DND-41 (cell line): ENCODE measurements around the gene AMDHD2.
"Not testable (repeated sequence)": the region's sequence is repeated elsewhere in the genome, so short reads cannot be mapped to it uniquely, and the experiment has no call there.

ENCODE experiments used
- CTCF ChIP-seq: IDR thresholded peaks from 2 replicates; pipeline ENCODE4 v1.5.1; 2012; ENCODE audit warnings: borderline replicate concordance, low read length, moderate library complexity, mild to moderate bottlenecking; ENCODE audit not compliant: poor library complexity, severe bottlenecking; ENCODE audit errors: extremely low read depth
- EZH2 ChIP-seq: IDR thresholded peaks from 3 replicates; pipeline ENCODE4 v1.6.1; 2012; ENCODE audit warnings: borderline replicate concordance, low read depth, mild to moderate bottlenecking, moderate library complexity, low read length, inconsistent platforms; ENCODE audit not compliant: severe bottlenecking

GRCh38 chr16:2557150-2557549, 37.0 kb downstream of the AMDHD2 start:
- not testable (repeated sequence) for TF ChIP-seq CTCF, EZH2
